MCF 10A (cell line): Measurements from ENCODE around the gene PTPRO. TPM values are rescaled to one million over a fixed set of nuclear protein-coding genes. Genes with fewer than 3 reads are reported as not detected.

Experiments
- BruUV-seq: library from RNA; stranded (reverse); fragments of 400-500 nt; replicated peaks from 2 replicates; lab custom pipeline; 2021; lab: Mats Ljungman, UMichigan
- CTCF ChIA-PET: fragments of 300-600 bp; sonication (Branson Sonifier 250); formaldehyde crosslinking; extraction: SDS; loops from one replicate; lab custom pipeline; 2021; ENCODE audit warnings: antibody characterized with exemption, inconsistent platforms; lab: Yijun Ruan, JAX
- POLR2A ChIA-PET: fragments of 300-600, 350-650 bp; sonication (Branson Sonifier 250); formaldehyde crosslinking; extraction: SDS; loops from one replicate; lab custom pipeline; 2020; ENCODE audit warnings: antibody characterized with exemption, inconsistent platforms; lab: Yijun Ruan, JAX
- DNase-seq: peaks from one replicate; pipeline ENCODE4 v3.0.0-alpha.2; 2018; ENCODE audit not compliant: unreplicated experiment
- H3K27ac Mint-ChIP-seq: one replicate; pipeline ENCODE4 v1.8.0; 2022; ENCODE audit warnings: mild to moderate bottlenecking, low read depth, mixed read lengths; ENCODE audit not compliant: unreplicated experiment
- H3K27me3 Mint-ChIP-seq: one replicate; pipeline ENCODE4 v1.8.0; 2022; ENCODE audit warnings: mixed read lengths; ENCODE audit not compliant: insufficient read depth, unreplicated experiment
- H3K36me3 Mint-ChIP-seq: one replicate; pipeline ENCODE4 v1.8.0; 2022; ENCODE audit warnings: mild to moderate bottlenecking, moderate library complexity, mixed read lengths; ENCODE audit not compliant: insufficient read depth, unreplicated experiment
- H3K4me1 Mint-ChIP-seq: one replicate; pipeline ENCODE4 v1.8.0; 2022; ENCODE audit warnings: mixed read lengths; ENCODE audit not compliant: insufficient read depth, unreplicated experiment
- H3K4me3 Mint-ChIP-seq: one replicate; pipeline ENCODE4 v1.8.0; 2022; ENCODE audit warnings: mild to moderate bottlenecking, moderate library complexity, mixed read lengths; ENCODE audit not compliant: unreplicated experiment
- H3K9me3 Mint-ChIP-seq: one replicate; pipeline ENCODE4 v1.8.0; 2022; ENCODE audit warnings: mixed read lengths; ENCODE audit not compliant: unreplicated experiment
- CTCF ChIP-seq: fragments of 200-600 bp; IDR thresholded peaks from one replicate; pipeline ENCODE4 v1.8.0; 2022; ENCODE audit warnings: antibody characterized with exemption, mild to moderate bottlenecking; ENCODE audit not compliant: unreplicated experiment
- intact Hi-C: fragments of 100-400 bp; cut with micrococcal nuclease; formaldehyde crosslinking; loops from 2 replicates; pipeline ENCODE4 v1.14.1; 2022
- total RNA-seq: library from RNA; stranded (reverse); gene quantifications from 2 replicates; pipeline ENCODE4 v1.2.3, GENCODE V29; 2022

PTPRO gene
- total RNA-seq, 1 experiment from 2014 or later, result 2.2 TPM

- CTCF ChIA-PET, result no interaction called here
- Mint-ChIP-seq H3K36me3 (peaks cover 7% of the 10 kb centered on the region), H3K9me3 (peaks cover 15% of the 10 kb centered on the region), H3K27ac (no peak overlapping the region), H3K4me1 (no peaks in the 10 kb centered on the region), H3K27me3 (no peaks in the 10 kb centered on the region), H3K4me3 (no peak overlapping the region)
- POLR2A ChIA-PET, result no interaction called here
- TF ChIP-seq CTCF, result no peak
- DNase-seq, result no peak
- BruUV-seq, result no TSS peak
- intact Hi-C loops, result no loop called here
Observed at GRCh38 chr12:15306605-15307004, 15.7 kb upstream of the PTPRO start.

- ChIA-PET POLR2A (no interaction called here), CTCF (interaction anchor here (1.3 kb wide), 1 partner anchor 16 kb away, joined by 4 read pairs; no protein-coding TSS in a partner anchor)
- BruUV-seq, result no TSS peak
- H3K36me3 Mint-ChIP-seq, result peaks cover 7% of the 10 kb centered on the region
- intact Hi-C loops, result no loop called here
- no peak for TF ChIP-seq CTCF
- H3K9me3 Mint-ChIP-seq, result peaks cover 15% of the 10 kb centered on the region
- no peak overlapping the region for H3K27ac Mint-ChIP-seq
- H3K27me3 Mint-ChIP-seq, result no peaks in the 10 kb centered on the region
- H3K4me1 Mint-ChIP-seq, result no peaks in the 10 kb centered on the region
- DNase-seq, result no peak
- H3K4me3 Mint-ChIP-seq, result no peak overlapping the region
Observed at GRCh38 chr12:15307079-15307478, 15.2 kb upstream of the PTPRO start.

GRCh38 chr12:15318841-15319240 is 3.5 kb upstream of the PTPRO start:
- Mint-ChIP-seq H3K9me3 (no peaks in the 10 kb centered on the region), H3K27ac (no peak overlapping the region), H3K27me3 (no peaks in the 10 kb centered on the region), H3K36me3 (no peaks in the 10 kb centered on the region), H3K4me3 (no peak overlapping the region), H3K4me1 (peaks cover 6% of the 10 kb centered on the region)
- POLR2A ChIA-PET, result interaction anchor here (0.7 kb wide), 1 partner anchor 9 kb away, joined by 3 read pairs; no protein-coding TSS in a partner anchor
- intact Hi-C loops, result no loop called here
- TF ChIP-seq CTCF, result no peak
- no peak for DNase-seq
- BruUV-seq, result no TSS peak
- CTCF ChIA-PET, result no interaction called here

- intact Hi-C loops, result no loop called here
- H3K27ac Mint-ChIP-seq, result no peak overlapping the region
Observed at GRCh38 chr12:15320881-15321280, 1.4 kb upstream of the PTPRO start.

More at GRCh38 chr12:15320881-15321280, 1.4 kb upstream of the PTPRO start:
- CTCF ChIA-PET, result interaction anchor here (0.7 to 1.0 kb wide), 2 partner anchors 43 to 1362 kb away, joined by 3 to 4 read pairs; no protein-coding TSS in a partner anchor
- no peak for TF ChIP-seq CTCF
- Mint-ChIP-seq H3K4me3 (no peak overlapping the region), H3K4me1 (peaks cover 9% of the 10 kb centered on the region), H3K9me3 (no peaks in the 10 kb centered on the region), H3K27me3 (no peaks in the 10 kb centered on the region), H3K36me3 (no peaks in the 10 kb centered on the region)
- POLR2A ChIA-PET, result interaction anchor here (0.9 to 1.7 kb wide), 2 partner anchors 12 to 13 kb away, joined by 3 to 4 read pairs; no protein-coding TSS in a partner anchor
- no peak for DNase-seq
- BruUV-seq, result no TSS peak
